H9 (cell line): ENCODE measurements around the gene ISG20. TPM values are rescaled to one million over a fixed set of nuclear protein-coding genes. Genes with fewer than 3 reads are reported as not detected.

ENCODE experiments used
- DNase-seq: peaks from one replicate; pipeline ENCODE4 v3.0.0-alpha.2; 2017
- H2AFZ ChIP-seq: one replicate; pipeline ENCODE4 v1.6.1; 2013; ENCODE audit warnings: mild to moderate bottlenecking, low read length, control low read depth, moderate library complexity
- H2AK5ac ChIP-seq: 2 replicates; pipeline ENCODE4 v1.6.1; 2013; ENCODE audit warnings: low read length, control low read depth, mixed read lengths; ENCODE audit not compliant: insufficient read length
- H2BK120ac ChIP-seq: one replicate; pipeline ENCODE4 v1.6.1; 2013; ENCODE audit warnings: low read depth, mild to moderate bottlenecking, low read length, control low read depth, inconsistent platforms; ENCODE audit not compliant: poor library complexity, severe bottlenecking
- H2BK12ac ChIP-seq: 2 replicates; pipeline ENCODE4 v1.6.1; 2013; ENCODE audit warnings: low read length, control low read depth, mixed read lengths, low read depth; ENCODE audit not compliant: insufficient read length
- H2BK15ac ChIP-seq: 2 replicates; pipeline ENCODE4 v1.6.1; 2013; ENCODE audit warnings: low read depth, low read length, control low read depth
- H2BK20ac ChIP-seq: one replicate; pipeline ENCODE4 v1.6.1; 2013; ENCODE audit warnings: low read depth, mild to moderate bottlenecking, low read length, control low read depth, inconsistent platforms; ENCODE audit not compliant: poor library complexity, severe bottlenecking
- H2BK5ac ChIP-seq: 2 replicates; pipeline ENCODE4 v1.6.1; 2013; ENCODE audit warnings: low read length, control low read depth, mixed read lengths; ENCODE audit not compliant: insufficient read length
- H3K14ac ChIP-seq: 2 replicates; pipeline ENCODE4 v1.6.1; 2013; ENCODE audit warnings: low read length, control low read depth; ENCODE audit not compliant: insufficient read depth
- H3K18ac ChIP-seq: 2 replicates; pipeline ENCODE4 v1.6.1; 2013; ENCODE audit warnings: low read depth, mild to moderate bottlenecking, mixed read lengths, low read length, control low read depth; ENCODE audit not compliant: insufficient read length
- H3K23ac ChIP-seq: 2 replicates; pipeline ENCODE4 v1.6.1; 2013; ENCODE audit warnings: low read length, control low read depth, mixed read lengths, low read depth; ENCODE audit not compliant: insufficient read length
- H3K23me2 ChIP-seq: 2 replicates; pipeline ENCODE4 v1.6.1; 2013; ENCODE audit warnings: low read depth, mild to moderate bottlenecking, mixed read lengths, low read length, control low read depth; ENCODE audit not compliant: insufficient read length, poor library complexity, severe bottlenecking
- H3K27ac ChIP-seq: 2 replicates; pipeline ENCODE4 v1.5.1; 2013; ENCODE audit warnings: low read length, control low read depth, mixed read lengths, low read depth; ENCODE audit not compliant: insufficient read length
- H3K27me3 ChIP-seq: 2 replicates; pipeline ENCODE4 v1.6.1; 2013; ENCODE audit warnings: low read length, control low read depth, inconsistent platforms; ENCODE audit not compliant: insufficient read depth
- H3K4ac ChIP-seq: 2 replicates; pipeline ENCODE4 v1.6.1; 2013; ENCODE audit warnings: low read depth, mild to moderate bottlenecking, control low read depth, inconsistent platforms, low read length, moderate library complexity
- H3K4me1 ChIP-seq: 2 replicates; pipeline ENCODE4 v1.6.1; 2013; ENCODE audit warnings: low read length, control low read depth, inconsistent platforms; ENCODE audit not compliant: insufficient read depth
- H3K4me2 ChIP-seq: 2 replicates; pipeline ENCODE4 v1.6.1; 2013; ENCODE audit warnings: low read length, control low read depth, mixed read lengths; ENCODE audit not compliant: insufficient read length, insufficient read depth
- H3K56ac ChIP-seq: 2 replicates; pipeline ENCODE4 v1.6.1; 2013; ENCODE audit warnings: low read depth, mild to moderate bottlenecking, mixed read lengths, low read length, control low read depth; ENCODE audit not compliant: insufficient read length
- H3K79me1 ChIP-seq: 2 replicates; pipeline ENCODE4 v1.6.1; 2013; ENCODE audit warnings: low read depth, mild to moderate bottlenecking, moderate library complexity, low read length, control low read depth, inconsistent platforms; ENCODE audit not compliant: insufficient read depth, poor library complexity, severe bottlenecking
- H3K79me2 ChIP-seq: 2 replicates; pipeline ENCODE4 v1.6.1; 2013; ENCODE audit warnings: low read length, control low read depth, inconsistent platforms; ENCODE audit not compliant: insufficient read depth
- H3K9ac ChIP-seq: 2 replicates; pipeline ENCODE4 v1.6.1; 2013; ENCODE audit warnings: low read length, control low read depth, mixed read lengths; ENCODE audit not compliant: insufficient read length; ENCODE audit errors: extremely low read depth
- H3K9me3 ChIP-seq: one replicate; pipeline ENCODE4 v1.6.1; 2013; ENCODE audit warnings: low read depth, low read length, inconsistent platforms; ENCODE audit not compliant: control insufficient read depth
- H3T11ph ChIP-seq: one replicate; pipeline ENCODE4 v1.6.1; 2013; ENCODE audit warnings: mild to moderate bottlenecking, low read length, control low read depth, inconsistent platforms
- H4K20me1 ChIP-seq: one replicate; pipeline ENCODE4 v1.6.1; 2013; ENCODE audit not compliant: control insufficient read depth, insufficient read length, insufficient read depth
- H4K5ac ChIP-seq: 2 replicates; pipeline ENCODE4 v1.6.1; 2013; ENCODE audit warnings: low read depth, mild to moderate bottlenecking, mixed read lengths, low read length, control low read depth; ENCODE audit not compliant: insufficient read length
- H4K8ac ChIP-seq: replicated peaks from 2 replicates; pipeline ENCODE4 v1.6.1; 2013; ENCODE audit warnings: low read length, control low read depth, mixed read lengths, low read depth; ENCODE audit not compliant: insufficient read length
- H4K91ac ChIP-seq: 2 replicates; pipeline ENCODE4 v1.6.1; 2013; ENCODE audit warnings: low read depth, mild to moderate bottlenecking, moderate library complexity, mixed read lengths, low read length, control low read depth; ENCODE audit not compliant: insufficient read length
- H3K27ac Mint-ChIP-seq, 3 experiments: 2 replicates in 2 of 3; 3 replicates in 1 of 3; pipeline ENCODE4 v1.8.0; 2020 to 2021; ENCODE audit warnings: mixed read lengths in 3 of 3, mild to moderate bottlenecking in 1 of 3, moderate library complexity in 1 of 3
- H3K27me3 Mint-ChIP-seq: 2 replicates; pipeline ENCODE4 v1.8.0; 2021; ENCODE audit warnings: low read depth, mild to moderate bottlenecking, moderate library complexity, mixed read lengths
- H3K36me3 Mint-ChIP-seq, 3 experiments: 2 replicates in 2 of 3; 3 replicates in 1 of 3; pipeline ENCODE4 v1.8.0; 2020 to 2021; ENCODE audit warnings: low read depth in 3 of 3, mixed read lengths in 3 of 3; ENCODE audit not compliant: insufficient read depth in 1 of 3
- H3K4me1 Mint-ChIP-seq, 2 experiments: 2 replicates each; pipeline ENCODE4 v1.8.0; 2020; ENCODE audit warnings: mixed read lengths in 2 of 2
- H3K4me3 Mint-ChIP-seq, 2 experiments: 2 replicates in 1 of 2; 3 replicates in 1 of 2; pipeline ENCODE4 v1.8.0; 2020 to 2021; ENCODE audit warnings: mild to moderate bottlenecking in 2 of 2, mixed read lengths in 2 of 2, moderate library complexity in 1 of 2
- H3K9me3 Mint-ChIP-seq, 2 experiments: 2 replicates in 1 of 2; 3 replicates in 1 of 2; pipeline ENCODE4 v1.8.0; 2020; ENCODE audit warnings: mild to moderate bottlenecking in 2 of 2, mixed read lengths in 2 of 2, moderate library complexity in 1 of 2
- WGBS: extraction: QIAGEN DNeasy Blood & Tissue Kit; methylation state at CpG from one replicate; pipeline ENCODE4 v1.1.7; 2013; ENCODE audit warnings: missing lambda C conversion rate, low lambda C conversion rate, mixed read lengths; ENCODE audit not compliant: insufficient read length; ENCODE audit errors: extremely low coverage; 5-methylcytosine and 5-hydroxymethylcytosine counted together
- total RNA-seq: library from RNA; stranded (reverse); gene quantifications from 2 replicates; pipeline ENCODE4 v1.2.1, GENCODE V29; 2021
- TF ChIP-seq, protein P1 (sequence below): fragments of 200-600 bp; sonication (generic); conservative IDR thresholded peaks from 3 replicates; pipeline ENCODE4 v1.8.0; 2021; ENCODE audit warnings: antibody characterized with exemption, mild to moderate bottlenecking

ISG20 gene
- total RNA-seq, 1 experiment from 2014 or later, result 7.4 TPM

DNA sequence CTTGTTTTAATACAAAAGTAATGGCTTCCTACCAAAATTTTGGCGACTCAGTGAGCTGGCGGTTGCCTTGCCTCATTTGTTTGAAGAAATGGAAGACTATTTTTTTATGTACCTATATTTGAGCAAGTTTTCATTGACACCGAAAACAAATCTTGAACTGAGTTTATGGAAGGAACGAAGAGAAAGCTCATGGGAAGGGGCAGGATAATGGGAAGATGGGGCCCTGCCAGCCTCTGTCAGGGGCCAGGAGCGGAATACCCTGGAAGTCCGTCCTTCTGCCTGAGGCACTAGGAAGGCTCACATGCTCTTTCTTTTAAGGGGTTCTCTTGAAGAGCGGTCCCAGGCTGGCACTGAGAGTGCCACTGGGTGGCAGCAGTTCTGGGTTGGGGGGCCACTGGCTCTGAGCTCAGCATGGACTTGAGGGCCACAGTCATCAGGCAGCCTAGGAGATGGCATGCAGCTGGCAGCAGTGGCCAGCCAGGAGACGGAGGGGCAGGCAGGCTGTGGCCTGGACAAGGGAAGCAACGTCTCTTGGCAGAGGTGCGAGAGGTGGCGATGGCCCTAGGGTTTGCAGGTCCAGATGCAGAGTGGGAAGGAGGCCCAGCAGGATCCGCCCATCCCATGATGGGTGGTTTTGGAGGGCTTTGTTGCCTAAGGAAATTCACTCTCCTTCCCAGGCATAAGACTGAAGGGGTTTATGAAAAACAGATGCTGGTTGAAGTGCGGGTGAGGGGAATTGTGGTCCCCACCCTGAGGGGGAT lies 41.6 kb downstream of the ISG20 start:
- H2BK15ac ChIP-seq, result no peak overlapping the region
- no peak overlapping the region for H4K8ac ChIP-seq
- H2BK12ac ChIP-seq, result no peak overlapping the region
- H3K27me3 ChIP-seq, result no peaks in the 10 kb centered on the region
- H3K9me3 Mint-ChIP-seq, result no peaks in the 10 kb centered on the region
- H2BK5ac ChIP-seq, result no peak overlapping the region
- TF ChIP-seq, protein P1, sequence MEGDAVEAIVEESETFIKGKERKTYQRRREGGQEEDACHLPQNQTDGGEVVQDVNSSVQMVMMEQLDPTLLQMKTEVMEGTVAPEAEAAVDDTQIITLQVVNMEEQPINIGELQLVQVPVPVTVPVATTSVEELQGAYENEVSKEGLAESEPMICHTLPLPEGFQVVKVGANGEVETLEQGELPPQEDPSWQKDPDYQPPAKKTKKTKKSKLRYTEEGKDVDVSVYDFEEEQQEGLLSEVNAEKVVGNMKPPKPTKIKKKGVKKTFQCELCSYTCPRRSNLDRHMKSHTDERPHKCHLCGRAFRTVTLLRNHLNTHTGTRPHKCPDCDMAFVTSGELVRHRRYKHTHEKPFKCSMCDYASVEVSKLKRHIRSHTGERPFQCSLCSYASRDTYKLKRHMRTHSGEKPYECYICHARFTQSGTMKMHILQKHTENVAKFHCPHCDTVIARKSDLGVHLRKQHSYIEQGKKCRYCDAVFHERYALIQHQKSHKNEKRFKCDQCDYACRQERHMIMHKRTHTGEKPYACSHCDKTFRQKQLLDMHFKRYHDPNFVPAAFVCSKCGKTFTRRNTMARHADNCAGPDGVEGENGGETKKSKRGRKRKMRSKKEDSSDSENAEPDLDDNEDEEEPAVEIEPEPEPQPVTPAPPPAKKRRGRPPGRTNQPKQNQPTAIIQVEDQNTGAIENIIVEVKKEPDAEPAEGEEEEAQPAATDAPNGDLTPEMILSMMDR, result no peak
- no peak overlapping the region for H3K27ac Mint-ChIP-seq
- H3K18ac ChIP-seq, result no peak overlapping the region
- no peak overlapping the region for H4K5ac ChIP-seq
- H3K9ac ChIP-seq, result no peak overlapping the region
- no peak overlapping the region for H3K23ac ChIP-seq
- H2AFZ ChIP-seq, result no peak overlapping the region
- H2AK5ac ChIP-seq, result no peak overlapping the region
- no peak overlapping the region for H3T11ph ChIP-seq
- no peak overlapping the region for H3K4me2 ChIP-seq
- H3K36me3 Mint-ChIP-seq, result no peaks in the 10 kb centered on the region; a peak in 1 of 7 replicates
- no peak overlapping the region for H3K56ac ChIP-seq
- no peaks in the 10 kb centered on the region for H3K79me2 ChIP-seq
- no CpG with 5 or more reads among the region's 13 CpGs for WGBS
- no peaks in the 10 kb centered on the region for H3K4me1 Mint-ChIP-seq
- no peak overlapping the region for H3K4ac ChIP-seq
- H3K27me3 Mint-ChIP-seq, result peaks cover 17% of the 10 kb centered on the region
- H3K4me3 Mint-ChIP-seq, result no peak overlapping the region
- H3K27ac ChIP-seq, result no peak overlapping the region
- no peak overlapping the region for H3K14ac ChIP-seq
- H3K9me3 ChIP-seq, result no peaks in the 10 kb centered on the region
- no peak overlapping the region for H2BK20ac ChIP-seq
- H4K91ac ChIP-seq, result no peak overlapping the region
- no peaks in the 10 kb centered on the region for H4K20me1 ChIP-seq
- H3K23me2 ChIP-seq, result no peaks in the 10 kb centered on the region
- H3K79me1 ChIP-seq, result no peaks in the 10 kb centered on the region
- DNase-seq, result no peak
- no peaks in the 10 kb centered on the region for H3K4me1 ChIP-seq
- H2BK120ac ChIP-seq, result no peak overlapping the region
